ENCODE results near the gene SPTBN1.

- TF ChIP-seq YEATS4 (CRISPR knock-in tag; IDR thresholded peaks at IDR 0.05; ENCODE audit: borderline replicate concordance), result no peak
- TF ChIP-seq E2F5 (CRISPR knock-in tag; conservative IDR thresholded peaks at IDR 0.05), result no peak
- TF ChIP-seq ZNF232 (CRISPR knock-in tag; IDR thresholded peaks at IDR 0.05; ENCODE audit: borderline replicate concordance), result no peak
- TF ChIP-seq MAZ (IDR thresholded peaks at IDR 0.05; ENCODE audit: borderline replicate concordance, low read depth, low read length), result no peak
- TF ChIP-seq MAZ (CRISPR knock-in tag; IDR thresholded peaks at IDR 0.05; ENCODE audit: low read depth), result no peak
- no peak for TF ChIP-seq TMF1 (CRISPR knock-in tag; IDR thresholded peaks at IDR 0.05; ENCODE audit: low read depth)
- no peak for TF ChIP-seq HNF4G (IDR thresholded peaks at IDR 0.05; ENCODE audit: borderline replicate concordance, low read depth, low read length)
- no peak for TF ChIP-seq HNF4G (CRISPR knock-in tag; IDR thresholded peaks at IDR 0.05; ENCODE audit: borderline replicate concordance, low read depth)
- no peak for TF ChIP-seq ELK4 (CRISPR knock-in tag; IDR thresholded peaks at IDR 0.05; ENCODE audit: borderline replicate concordance)
- TF ChIP-seq KLF16 (CRISPR knock-in tag; IDR thresholded peaks at IDR 0.05), result no peak
- no peak for TF ChIP-seq ZNF207 (IDR thresholded peaks at IDR 0.05; ENCODE audit: borderline replicate concordance)
- TF ChIP-seq RNF2 (conservative IDR thresholded peaks at IDR 0.05; ENCODE audit: low read depth), result no peak
Measured at GRCh38 chr2:54504866-54505265, 48.7 kb downstream of the SPTBN1 start.
